ENCODE results near the gene SNAPIN. TPM values are rescaled to one million over a fixed set of nuclear protein-coding genes. Genes with fewer than 3 reads are reported as not detected.

SNAPIN gene, protein sequence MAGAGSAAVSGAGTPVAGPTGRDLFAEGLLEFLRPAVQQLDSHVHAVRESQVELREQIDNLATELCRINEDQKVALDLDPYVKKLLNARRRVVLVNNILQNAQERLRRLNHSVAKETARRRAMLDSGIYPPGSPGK
- 29.2 and 31.4 TPM in 2 replicates for polyA plus RNA-seq (2013)

DNA sequence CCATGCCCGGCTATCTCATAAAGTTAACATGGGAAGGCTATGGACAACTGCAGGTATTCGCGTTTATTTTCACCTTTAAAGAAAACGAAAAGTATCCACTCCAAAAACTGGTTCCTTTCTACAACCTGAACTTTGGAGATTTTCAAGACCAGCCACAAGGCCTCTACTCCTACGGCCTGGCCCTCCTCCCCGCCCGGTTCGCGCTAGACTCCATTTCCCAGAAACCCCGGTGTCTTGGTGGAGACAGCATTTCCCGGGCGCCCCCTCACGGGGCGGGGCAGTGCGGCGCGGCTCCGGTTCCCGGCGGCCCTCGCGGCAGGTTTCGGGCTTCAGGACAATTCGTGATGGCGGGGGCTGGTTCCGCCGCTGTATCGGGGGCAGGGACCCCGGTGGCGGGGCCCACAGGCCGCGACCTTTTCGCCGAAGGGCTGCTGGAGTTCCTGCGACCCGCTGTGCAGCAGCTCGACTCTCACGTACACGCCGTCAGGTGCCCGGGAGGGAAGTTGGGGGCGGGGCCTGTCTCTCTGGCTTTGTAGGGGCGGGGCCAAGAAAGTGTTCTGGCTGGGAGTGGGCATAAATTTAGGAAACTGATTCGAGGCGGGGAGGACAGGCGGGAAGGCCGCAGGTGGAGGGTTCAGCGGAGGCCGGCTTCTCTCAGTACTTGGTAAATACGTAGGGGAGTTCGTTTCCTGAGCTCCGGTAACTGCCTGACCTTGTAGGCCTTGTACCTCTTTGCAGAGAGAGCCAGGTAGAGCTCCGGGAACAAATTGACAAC, at the start of gene SNAPIN:
Gene SNAPIN (plus strand): TSS at position 304 of the 775 bp plus-strand sequence. CDS start 41 bp downstream, at position 345.
- Histone ChIP-seq H2BK120ac (ENCODE audit: insufficient read depth, low read length, poor library complexity) (peak within 1 kb of the TSS; percentile 91), H2BK12ac (ENCODE audit: low read length) (no peak within 1 kb of the TSS), H3K36me3 (ENCODE audit: control insufficient read depth in 1 of 2, insufficient read depth in 2 of 2, low read length in 2 of 2) (peaks cover 18 to 27% of the 10 kb centered on the region in 2 experiments), H3K4ac (ENCODE audit: low read depth, low read length) (peak within 1 kb of the TSS; percentile 42), H3K27me3 (ENCODE audit: insufficient read depth, low read length) (no peaks in the 10 kb centered on the region), H3K79me1 (ENCODE audit: low read length) (peaks cover 3% of the 10 kb centered on the region), H3K9ac (ENCODE audit: low read length) (peak within 1 kb of the TSS; percentile 93), H2AFZ (ENCODE audit: insufficient read depth, low read length, poor library complexity) (peak within 1 kb of the TSS; percentile 80), H4K8ac (ENCODE audit: low read depth, low read length) (peak within 1 kb of the TSS; percentile 93), H3K14ac (ENCODE audit: low read length) (peak within 1 kb of the TSS; percentile 63), H3K18ac (ENCODE audit: low read length) (peak within 1 kb of the TSS; percentile 91), H3K4me3 (ENCODE audit: low read depth, low read length) (peak within 1 kb of the TSS; percentile 93), H4K91ac (ENCODE audit: low read depth, low read length) (peak within 1 kb of the TSS; percentile 82), H3K4me1 (ENCODE audit: control insufficient read depth in 1 of 2, insufficient read depth in 2 of 2, low read length in 2 of 2) (peaks cover 2 to 3% of the 10 kb centered on the region in 2 experiments), H2BK5ac (ENCODE audit: low read depth, low read length, poor library complexity) (peak within 1 kb of the TSS; percentile 86), H4K12ac (ENCODE audit: low read depth, low read length) (peak within 1 kb of the TSS; percentile 83), H3K4me2 (ENCODE audit: low read length) (peak within 1 kb of the TSS; percentile 93), H3K9me3 (ENCODE audit: insufficient read depth, low read depth, low read length) (no peaks in the 10 kb centered on the region), H3K79me2 (ENCODE audit: control insufficient read depth, insufficient read depth, low read length, poor library complexity) (peaks cover 3% of the 10 kb centered on the region), H2AK5ac (ENCODE audit: low read length) (no peak within 1 kb of the TSS), H3K23ac (ENCODE audit: low read length) (no peak within 1 kb of the TSS), H3K27ac (ENCODE audit: low read depth, low read length) (peak within 1 kb of the TSS; percentile 55)
- WGBS (ENCODE audit: extremely low coverage, insufficient coverage, insufficient read length) = no CpG with 5 or more reads among the region's 53 CpGs
- DNase-seq = peak; percentile 71 to 82

DNA sequence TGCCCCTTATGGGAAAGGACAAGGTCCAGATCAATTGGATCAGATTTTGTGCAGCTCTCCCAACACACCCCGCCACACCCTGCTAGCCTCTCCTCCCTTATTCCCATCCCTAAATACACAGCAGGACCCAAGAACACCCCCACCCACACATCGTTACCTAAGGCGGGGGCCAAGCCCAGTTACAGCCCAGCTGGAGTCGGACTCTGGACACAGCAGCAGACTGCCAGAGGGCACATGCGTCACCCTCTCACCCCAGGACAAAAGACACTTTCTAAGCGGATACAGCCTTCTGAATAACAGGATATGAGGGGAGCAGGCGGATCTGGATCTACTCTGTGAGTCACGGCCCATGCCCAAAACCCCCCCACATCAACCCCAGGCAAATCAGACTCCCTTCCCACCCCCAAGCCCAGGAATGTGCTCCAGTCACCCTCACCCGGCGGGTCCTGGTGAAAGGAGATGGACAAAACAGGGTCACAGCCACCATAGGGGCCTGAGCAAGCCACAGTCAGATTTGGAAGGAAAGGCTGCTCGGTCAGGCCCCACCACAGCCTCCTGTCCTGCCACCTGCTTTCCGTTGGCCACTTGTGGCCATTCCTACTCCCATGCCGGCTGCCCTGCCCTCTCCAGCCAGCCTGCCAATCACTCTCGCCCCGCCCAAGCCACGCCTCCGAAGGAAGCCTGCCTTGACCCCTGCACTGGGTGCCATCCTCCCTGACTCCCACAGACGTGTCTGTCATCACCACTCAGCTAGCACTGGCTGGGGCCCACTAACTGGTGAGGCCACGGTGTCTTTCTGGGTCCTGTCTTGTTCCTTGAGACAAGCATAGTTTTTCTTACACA, 49.5 kb upstream of the SNAPIN start:
- Histone ChIP-seq H3K27me3 (ENCODE audit: insufficient read depth, low read length) (no peaks in the 10 kb centered on the region), H2AFZ (ENCODE audit: insufficient read depth, low read length, poor library complexity) (no peak overlapping the region), H2BK120ac (ENCODE audit: insufficient read depth, low read length, poor library complexity) (peak overlapping the region; percentile 92), H3K23ac (ENCODE audit: low read length) (no peak overlapping the region), H3K9ac (ENCODE audit: low read length) (no peak overlapping the region), H3K18ac (ENCODE audit: low read length) (peak overlapping the region; percentile 48), H3K9me3 (ENCODE audit: insufficient read depth, low read depth, low read length) (no peaks in the 10 kb centered on the region), H3K4me2 (ENCODE audit: low read length) (peak overlapping the region; percentile 49), H3K36me3 (ENCODE audit: control insufficient read depth in 1 of 2, insufficient read depth in 2 of 2, low read length in 2 of 2) (no peaks in the 10 kb centered on the region), H3K4ac (ENCODE audit: low read depth, low read length) (no peak overlapping the region), H3K14ac (ENCODE audit: low read length) (peak overlapping the region; percentile 81), H4K91ac (ENCODE audit: low read depth, low read length) (peak overlapping the region; percentile 86), H3K4me3 (ENCODE audit: low read depth, low read length) (no peak overlapping the region), H3K79me2 (ENCODE audit: control insufficient read depth, insufficient read depth, low read length, poor library complexity) (peaks cover 3% of the 10 kb centered on the region), H3K4me1 (ENCODE audit: control insufficient read depth in 1 of 2, insufficient read depth in 2 of 2, low read length in 2 of 2) (peaks cover 49 to 52% of the 10 kb centered on the region in 2 experiments), H2BK12ac (ENCODE audit: low read length) (peak overlapping the region; percentile 93), H2BK5ac (ENCODE audit: low read depth, low read length, poor library complexity) (peak overlapping the region; percentile 56), H3K27ac (ENCODE audit: low read depth, low read length) (peak overlapping the region; percentile 65), H3K79me1 (ENCODE audit: low read length) (peaks cover 34% of the 10 kb centered on the region), H2AK5ac (ENCODE audit: low read length) (peak overlapping the region; percentile 94), H4K8ac (ENCODE audit: low read depth, low read length) (peak overlapping the region; percentile 23), H4K12ac (ENCODE audit: low read depth, low read length) (no peak overlapping the region)
- peak; percentile 89 to 93 for DNase-seq
- WGBS (ENCODE audit: extremely low coverage, insufficient coverage, insufficient read length) = no CpG with 5 or more reads among the region's 19 CpGs

DNA sequence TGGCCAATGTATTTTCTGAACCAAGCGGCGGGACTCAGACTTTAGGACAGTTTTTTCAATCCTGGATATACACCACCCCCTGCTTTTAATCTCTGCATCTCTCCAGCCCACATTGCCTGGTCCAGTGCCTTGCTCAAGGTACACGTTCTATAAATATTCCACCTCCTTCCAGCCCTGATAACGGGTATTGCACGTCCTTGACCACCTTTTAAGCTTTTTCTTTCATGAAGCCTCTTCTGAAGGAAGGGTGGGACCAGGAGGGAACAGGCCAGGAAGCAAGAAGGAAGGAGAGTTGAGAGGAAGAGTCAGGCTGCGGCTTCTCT, 49.0 kb upstream of the SNAPIN start:
- H2AFZ ChIP-seq (ENCODE audit: insufficient read depth, low read length, poor library complexity) = no peak overlapping the region
- peak overlapping the region; percentile 8 for H3K4ac ChIP-seq (ENCODE audit: low read depth, low read length)
- peaks cover 3% of the 10 kb centered on the region for H3K79me2 ChIP-seq (ENCODE audit: control insufficient read depth, insufficient read depth, low read length, poor library complexity)
- no peak overlapping the region for H4K8ac ChIP-seq (ENCODE audit: low read depth, low read length)
- no peak overlapping the region for H3K4me3 ChIP-seq (ENCODE audit: low read depth, low read length)
- peak overlapping the region; percentile 34 for H2BK12ac ChIP-seq (ENCODE audit: low read length)
- H3K23ac ChIP-seq (ENCODE audit: low read length) = no peak overlapping the region
- no peaks in the 10 kb centered on the region for H3K36me3 ChIP-seq (ENCODE audit: control insufficient read depth in 1 of 2, insufficient read depth in 2 of 2, low read length in 2 of 2)
- no peaks in the 10 kb centered on the region for H3K9me3 ChIP-seq (ENCODE audit: insufficient read depth, low read depth, low read length)
- no peak overlapping the region for H3K9ac ChIP-seq (ENCODE audit: low read length)
- H3K18ac ChIP-seq (ENCODE audit: low read length) = peak overlapping the region; percentile 5
- peaks cover 34% of the 10 kb centered on the region for H3K79me1 ChIP-seq (ENCODE audit: low read length)
- peak overlapping the region; percentile 17 for H4K91ac ChIP-seq (ENCODE audit: low read depth, low read length)
- peak overlapping the region; percentile 5 for H3K14ac ChIP-seq (ENCODE audit: low read length)
- no peak overlapping the region for H4K12ac ChIP-seq (ENCODE audit: low read depth, low read length)
- peak overlapping the region; percentile 65 for H3K27ac ChIP-seq (ENCODE audit: low read depth, low read length)
- H3K4me1 ChIP-seq (ENCODE audit: control insufficient read depth in 1 of 2, insufficient read depth in 2 of 2, low read length in 2 of 2) = peaks cover 49 to 53% of the 10 kb centered on the region in 2 experiments
- no peaks in the 10 kb centered on the region for H3K27me3 ChIP-seq (ENCODE audit: insufficient read depth, low read length)
- peak overlapping the region; percentile 15 for H2BK5ac ChIP-seq (ENCODE audit: low read depth, low read length, poor library complexity)
- peak in 1 of 2 donors; percentile 71 for DNase-seq
- peak overlapping the region; percentile 8 for H2AK5ac ChIP-seq (ENCODE audit: low read length)
- peak overlapping the region; percentile 49 for H3K4me2 ChIP-seq (ENCODE audit: low read length)
- no CpG with 5 or more reads among the region's 6 CpGs for WGBS (ENCODE audit: extremely low coverage, insufficient coverage, insufficient read length)
- peak overlapping the region; percentile 5 for H2BK120ac ChIP-seq (ENCODE audit: insufficient read depth, low read length, poor library complexity)

DNA sequence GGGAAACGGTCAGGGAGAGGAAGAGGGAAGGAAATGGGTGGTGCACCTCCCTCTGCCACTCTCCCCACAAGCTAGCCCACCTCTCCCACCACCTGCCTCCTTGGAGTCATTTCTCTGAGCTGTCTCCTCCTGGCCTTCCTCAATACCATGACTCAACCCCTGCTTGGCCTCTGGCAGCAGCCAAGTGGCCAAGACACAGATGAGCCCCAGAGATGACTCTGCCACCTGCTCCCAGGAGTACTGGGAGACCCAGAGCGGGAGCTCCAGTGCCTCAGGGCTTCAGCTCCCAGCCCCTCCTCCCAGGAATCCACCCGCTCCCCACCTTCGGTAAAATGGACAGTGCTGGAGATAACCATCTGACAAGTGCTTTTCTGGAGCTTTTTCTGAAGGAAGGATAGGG, 48.2 kb upstream of the SNAPIN start:
- Histone ChIP-seq H3K14ac (ENCODE audit: low read length) (no peak overlapping the region), H4K8ac (ENCODE audit: low read depth, low read length) (no peak overlapping the region), H3K4me1 (ENCODE audit: control insufficient read depth in 1 of 2, insufficient read depth in 2 of 2, low read length in 2 of 2) (peaks cover 49 to 53% of the 10 kb centered on the region in 2 experiments), H2BK12ac (ENCODE audit: low read length) (peak overlapping the region; percentile 67), H2AK5ac (ENCODE audit: low read length) (no peak overlapping the region), H4K91ac (ENCODE audit: low read depth, low read length) (peak overlapping the region; percentile 17), H3K27ac (ENCODE audit: low read depth, low read length) (peak overlapping the region; percentile 65), H2BK120ac (ENCODE audit: insufficient read depth, low read length, poor library complexity) (no peak overlapping the region), H3K9me3 (ENCODE audit: insufficient read depth, low read depth, low read length) (no peaks in the 10 kb centered on the region), H4K12ac (ENCODE audit: low read depth, low read length) (no peak overlapping the region), H3K18ac (ENCODE audit: low read length) (no peak overlapping the region), H3K36me3 (ENCODE audit: control insufficient read depth in 1 of 2, insufficient read depth in 2 of 2, low read length in 2 of 2) (no peaks in the 10 kb centered on the region), H3K27me3 (ENCODE audit: insufficient read depth, low read length) (no peaks in the 10 kb centered on the region), H2BK5ac (ENCODE audit: low read depth, low read length, poor library complexity) (peak overlapping the region; percentile 38), H3K79me2 (ENCODE audit: control insufficient read depth, insufficient read depth, low read length, poor library complexity) (peaks cover 3% of the 10 kb centered on the region), H2AFZ (ENCODE audit: insufficient read depth, low read length, poor library complexity) (no peak overlapping the region), H3K9ac (ENCODE audit: low read length) (no peak overlapping the region), H3K4ac (ENCODE audit: low read depth, low read length) (no peak overlapping the region), H3K79me1 (ENCODE audit: low read length) (peaks cover 34% of the 10 kb centered on the region), H3K4me3 (ENCODE audit: low read depth, low read length) (no peak overlapping the region), H3K4me2 (ENCODE audit: low read length) (no peak overlapping the region), H3K23ac (ENCODE audit: low read length) (no peak overlapping the region)
- DNase-seq = peak; percentile 46 to 48
- no CpG with 5 or more reads among the region's 4 CpGs for WGBS (ENCODE audit: extremely low coverage, insufficient coverage, insufficient read length)

Data from trophoblast cell (in vitro differentiated cells and primary cell).